ENCODE results near the gene MTCL1.
A peak's percentile ranks its signal among the peaks of the same experiment; 100 is the strongest.

MTCL1 gene

GRCh38 chr18:8705238-8705960, at the start of gene MTCL1:
TSS of gene MTCL1 (plus strand) at chr18:8705556. CDS start at chr18:8705661, 105 bp downstream.
- H3K27ac ChIP-seq (ENCODE audit: low read length) = peak within 1 kb of the TSS; percentile 57
- no peak for DNase-seq
- peak within 1 kb of the TSS; percentile 66 for H3K9ac ChIP-seq (ENCODE audit: low read depth, low read length)

GRCh38 chr18:8656232-8656631, 49.1 kb upstream of the MTCL1 start:
- no peaks in the 10 kb centered on the region for H3K4me1 ChIP-seq (ENCODE audit: insufficient read depth, low read length)
- H3K9ac ChIP-seq (ENCODE audit: low read depth, low read length) = no peak overlapping the region
- TF ChIP-seq, protein P1, sequence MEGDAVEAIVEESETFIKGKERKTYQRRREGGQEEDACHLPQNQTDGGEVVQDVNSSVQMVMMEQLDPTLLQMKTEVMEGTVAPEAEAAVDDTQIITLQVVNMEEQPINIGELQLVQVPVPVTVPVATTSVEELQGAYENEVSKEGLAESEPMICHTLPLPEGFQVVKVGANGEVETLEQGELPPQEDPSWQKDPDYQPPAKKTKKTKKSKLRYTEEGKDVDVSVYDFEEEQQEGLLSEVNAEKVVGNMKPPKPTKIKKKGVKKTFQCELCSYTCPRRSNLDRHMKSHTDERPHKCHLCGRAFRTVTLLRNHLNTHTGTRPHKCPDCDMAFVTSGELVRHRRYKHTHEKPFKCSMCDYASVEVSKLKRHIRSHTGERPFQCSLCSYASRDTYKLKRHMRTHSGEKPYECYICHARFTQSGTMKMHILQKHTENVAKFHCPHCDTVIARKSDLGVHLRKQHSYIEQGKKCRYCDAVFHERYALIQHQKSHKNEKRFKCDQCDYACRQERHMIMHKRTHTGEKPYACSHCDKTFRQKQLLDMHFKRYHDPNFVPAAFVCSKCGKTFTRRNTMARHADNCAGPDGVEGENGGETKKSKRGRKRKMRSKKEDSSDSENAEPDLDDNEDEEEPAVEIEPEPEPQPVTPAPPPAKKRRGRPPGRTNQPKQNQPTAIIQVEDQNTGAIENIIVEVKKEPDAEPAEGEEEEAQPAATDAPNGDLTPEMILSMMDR (IDR thresholded peaks at IDR 0.05; ENCODE audit: borderline replicate concordance, extremely low read depth, low read length, poor library complexity, severe bottlenecking) = no peak
- TF ChIP-seq EZH2 (IDR thresholded peaks at IDR 0.05; ENCODE audit: borderline replicate concordance, low read depth, low read length, severe bottlenecking) = no peak
- H3K4me3 ChIP-seq (ENCODE audit: low read depth in 1 of 2, low read length in 2 of 2) = no peak overlapping the region
- H3K36me3 ChIP-seq (ENCODE audit: insufficient read depth, low read length) = no peaks in the 10 kb centered on the region
- H3K9me3 ChIP-seq (ENCODE audit: insufficient read depth, low read length, severe bottlenecking) = no peaks in the 10 kb centered on the region
- no peak overlapping the region for H2AFZ ChIP-seq (ENCODE audit: low read depth, low read length)
- no peaks in the 10 kb centered on the region for H3K27me3 ChIP-seq (ENCODE audit: insufficient read depth, low read length, poor library complexity)
- H3K27ac ChIP-seq (ENCODE audit: low read length) = no peak overlapping the region
- ATAC-seq (ENCODE audit: insufficient read depth, low read depth) (no peak), DNase-seq (no peak)
- no peak overlapping the region for H3K4me2 ChIP-seq (ENCODE audit: insufficient read depth, low read length)
- no peaks in the 10 kb centered on the region for H4K20me1 ChIP-seq (ENCODE audit: insufficient read depth, low read length)
- no peaks in the 10 kb centered on the region for H3K79me2 ChIP-seq (ENCODE audit: insufficient read depth, low read length)

More at GRCh38 chr18:8705238-8705960, at the start of gene MTCL1:
- Histone ChIP-seq H2AFZ (ENCODE audit: low read depth, low read length) (peak within 1 kb of the TSS; percentile 90), H3K9me3 (ENCODE audit: insufficient read depth, low read length, severe bottlenecking) (no peaks in the 10 kb centered on the region), H3K4me3 (ENCODE audit: low read depth in 1 of 2, low read length in 2 of 2) (peak within 1 kb of the TSS; percentile 28 to 72; a peak in 3 of 4 replicates), H3K36me3 (ENCODE audit: insufficient read depth, low read length) (no peaks in the 10 kb centered on the region), H3K27me3 (ENCODE audit: insufficient read depth, low read length, poor library complexity) (peaks cover 6% of the 10 kb centered on the region), H3K79me2 (ENCODE audit: insufficient read depth, low read length) (no peaks in the 10 kb centered on the region), H4K20me1 (ENCODE audit: insufficient read depth, low read length) (no peaks in the 10 kb centered on the region), H3K4me1 (ENCODE audit: insufficient read depth, low read length) (peaks cover 22% of the 10 kb centered on the region), H3K4me2 (ENCODE audit: insufficient read depth, low read length) (peak within 1 kb of the TSS; percentile 98)
- 0 out of 3 replicates have a peak, but pooled peaks have one; percentile 8 for ATAC-seq (ENCODE audit: insufficient read depth, low read depth)
- TF ChIP-seq EZH2 (IDR thresholded peaks at IDR 0.05; ENCODE audit: borderline replicate concordance, low read depth, low read length, severe bottlenecking) = no peak
- TF ChIP-seq, protein P1 (IDR thresholded peaks at IDR 0.05; ENCODE audit: borderline replicate concordance, extremely low read depth, low read length, poor library complexity, severe bottlenecking) = no peak

DNA sequence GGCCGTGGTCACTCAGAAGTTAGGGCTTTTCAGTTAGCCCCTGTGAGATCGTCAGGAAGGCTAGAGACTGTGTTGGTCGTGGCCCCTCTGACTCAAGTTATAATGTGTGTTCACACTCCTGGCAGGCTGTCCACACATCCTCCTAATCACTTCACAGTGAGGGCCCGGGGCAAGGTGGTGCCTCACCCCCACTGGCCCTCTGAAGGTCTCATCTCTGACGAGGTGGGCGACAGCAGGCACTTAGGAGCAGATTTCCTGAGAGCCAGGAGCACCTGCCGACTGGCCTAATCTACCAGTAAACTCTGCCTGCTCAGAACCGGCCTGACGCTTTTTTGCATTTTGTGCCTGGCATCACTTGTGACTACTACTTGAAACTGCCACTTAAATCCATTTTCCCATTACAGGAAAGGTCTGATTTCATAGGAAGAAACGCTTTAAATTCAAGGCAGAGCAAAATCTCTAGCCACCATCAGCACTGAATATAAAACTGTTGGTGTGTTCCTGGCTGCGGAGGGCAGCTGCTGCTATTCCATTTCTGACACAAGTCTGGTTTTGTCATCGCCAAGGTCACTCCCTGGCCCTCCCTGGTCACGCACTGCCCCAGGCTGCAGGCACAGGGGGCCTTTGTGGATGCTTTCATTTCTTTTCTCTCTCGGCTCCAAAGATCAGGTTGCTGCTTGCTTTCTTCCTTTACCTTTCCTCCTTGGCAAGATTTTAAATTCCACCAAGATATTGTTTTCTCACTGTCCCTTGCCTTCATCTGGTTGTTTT, 48.1 kb upstream of the MTCL1 start:
- Histone ChIP-seq H3K27ac (ENCODE audit: low read length) (no peak overlapping the region), H3K36me3 (ENCODE audit: insufficient read depth, low read length) (no peaks in the 10 kb centered on the region), H4K20me1 (ENCODE audit: insufficient read depth, low read length) (no peaks in the 10 kb centered on the region), H3K9ac (ENCODE audit: low read depth, low read length) (no peak overlapping the region), H3K79me2 (ENCODE audit: insufficient read depth, low read length) (no peaks in the 10 kb centered on the region), H3K4me2 (ENCODE audit: insufficient read depth, low read length) (no peak overlapping the region), H3K4me3 (ENCODE audit: low read depth in 1 of 2, low read length in 2 of 2) (no peak overlapping the region), H3K27me3 (ENCODE audit: insufficient read depth, low read length, poor library complexity) (no peaks in the 10 kb centered on the region), H3K9me3 (ENCODE audit: insufficient read depth, low read length, severe bottlenecking) (no peaks in the 10 kb centered on the region), H3K4me1 (ENCODE audit: insufficient read depth, low read length) (no peaks in the 10 kb centered on the region), H2AFZ (ENCODE audit: low read depth, low read length) (no peak overlapping the region)
- TF ChIP-seq, protein P1 (IDR thresholded peaks at IDR 0.05; ENCODE audit: borderline replicate concordance, extremely low read depth, low read length, poor library complexity, severe bottlenecking) = no peak
- no peak for TF ChIP-seq EZH2 (IDR thresholded peaks at IDR 0.05; ENCODE audit: borderline replicate concordance, low read depth, low read length, severe bottlenecking)
- no peak for ATAC-seq (ENCODE audit: insufficient read depth, low read depth)
- DNase-seq = no peak
